Measurements from ENCODE around the gene SULT1A3.
A peak's percentile ranks its signal among the peaks of the same experiment; 100 is the strongest.

The SULT1A3 gene

GRCh38 chr16:30183233-30184095 lies 15.6 kb upstream of the SULT1A3 start, which contains the start of gene CORO1A:
CORO1A (plus strand) TSS chr16:30183602; CDS start chr16:30185210, 1,608 bp downstream.
- H3K4me3 ChIP-seq (ENCODE audit: low read depth, low read length), result peak within 1 kb of the TSS; percentile 90
- peak; percentile 94 for DNase-seq (ENCODE audit: low read depth)
- peak; percentile 72 for TF ChIP-seq POLR2A (IDR thresholded peaks at IDR 0.05; ENCODE audit: extremely low read depth, insufficient read length)
- TF ChIP-seq MAX (IDR thresholded peaks at IDR 0.05; ENCODE audit: low read depth, low read length), result peak; percentile 9; the same call in 1 of the 2 replicates
- no peak; the same call in 1 of the 2 replicates for TF ChIP-seq MYC (IDR thresholded peaks at IDR 0.05; ENCODE audit: low read depth, low read length)

GRCh38 chr16:30184096-30184890 lies 14.8 kb upstream of the SULT1A3 start:
- H3K4me3 ChIP-seq (ENCODE audit: low read depth, low read length), result peak overlapping the region; percentile 90
- TF ChIP-seq CTCF (IDR thresholded peaks at IDR 0.05; ENCODE audit: low read depth, low read length), result no peak
- peak; percentile 6 for TF ChIP-seq POLR2A (IDR thresholded peaks at IDR 0.05; ENCODE audit: extremely low read depth, insufficient read length)
- peak; percentile 56 for TF ChIP-seq MAX (IDR thresholded peaks at IDR 0.05; ENCODE audit: low read depth, low read length)
- 0 out of 2 replicates have a peak, but pooled peaks have one; percentile 38 for TF ChIP-seq MYC (IDR thresholded peaks at IDR 0.05; ENCODE audit: low read depth, low read length)
- peak; percentile 90 for DNase-seq (ENCODE audit: low read depth)

- H3K4me3 ChIP-seq (ENCODE audit: low read depth, low read length), result peak overlapping the region; percentile 90
- TF ChIP-seq POLR2A (IDR thresholded peaks at IDR 0.05; ENCODE audit: extremely low read depth, insufficient read length), result no peak
- peak; percentile 85 for TF ChIP-seq MAX (IDR thresholded peaks at IDR 0.05; ENCODE audit: low read depth, low read length)
- TF ChIP-seq MYC (IDR thresholded peaks at IDR 0.05; ENCODE audit: low read depth, low read length), result peak; percentile 61
- DNase-seq (ENCODE audit: low read depth), result no peak
These were observed 14.0 kb upstream of the SULT1A3 start for GRCh38 chr16:30184891-30185682.

GRCh38 chr16:30185683-30186421 lies 13.2 kb upstream of the SULT1A3 start:
- peak overlapping the region; percentile 90 for H3K4me3 ChIP-seq (ENCODE audit: low read depth, low read length)
- peak; percentile 99 for DNase-seq (ENCODE audit: low read depth)

GRCh38 chr16:30186444-30186781 lies 12.6 kb upstream of the SULT1A3 start:
- no peak for DNase-seq (ENCODE audit: low read depth)
- TF ChIP-seq CTCF (IDR thresholded peaks at IDR 0.05; ENCODE audit: low read depth, low read length), result no peak
- TF ChIP-seq MYC (IDR thresholded peaks at IDR 0.05; ENCODE audit: low read depth, low read length), result no peak
- no peak for TF ChIP-seq POLR2A (IDR thresholded peaks at IDR 0.05; ENCODE audit: extremely low read depth, insufficient read length)
- no peak for TF ChIP-seq MAX (IDR thresholded peaks at IDR 0.05; ENCODE audit: low read depth, low read length)
- H3K4me3 ChIP-seq (ENCODE audit: low read depth, low read length), result peak overlapping the region; percentile 90

More at GRCh38 chr16:30185683-30186421, 13.2 kb upstream of the SULT1A3 start:
- TF ChIP-seq MYC (IDR thresholded peaks at IDR 0.05; ENCODE audit: low read depth, low read length) (peak; percentile 93), MAX (IDR thresholded peaks at IDR 0.05; ENCODE audit: low read depth, low read length) (peak; percentile 93), CTCF (IDR thresholded peaks at IDR 0.05; ENCODE audit: low read depth, low read length) (no peak), POLR2A (IDR thresholded peaks at IDR 0.05; ENCODE audit: extremely low read depth, insufficient read length) (no peak)
